Measurements from ENCODE around the gene ZNF106. TPM values are rescaled to one million over a fixed set of nuclear protein-coding genes. Genes with fewer than 3 reads are reported as not detected.

The ZNF106 gene
- total and polyA plus RNA-seq, 2 of the 4 experiments (the other 2 are of a cell fraction): 19.2 to 87.5 TPM

DNA sequence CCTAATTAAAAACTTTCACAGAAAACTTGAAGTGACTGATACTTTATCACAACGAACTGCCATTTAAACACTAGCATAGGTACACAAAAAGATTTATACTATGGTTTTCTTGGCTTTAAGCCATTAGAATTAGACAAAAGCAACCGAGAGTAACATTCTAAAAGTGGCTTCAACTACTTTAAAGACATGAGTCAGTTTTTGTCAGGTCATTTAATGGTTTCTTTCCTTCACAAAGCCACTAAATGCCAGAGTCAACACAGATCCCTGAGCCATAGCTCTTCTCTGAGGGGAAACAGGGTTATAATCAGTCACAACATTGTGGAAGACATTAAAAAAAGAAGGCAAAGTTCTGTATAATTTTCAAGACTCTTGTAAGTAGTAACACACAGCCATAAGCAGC lies 77.0 kb downstream of the ZNF106 start:
- in situ Hi-C loops (cut with MboI; ENCODE audit: low sequenced_read_pairs) (no loop called here), dilution Hi-C loops (cut with HindIII; ENCODE audit: low sequenced_read_pairs, unreplicated experiment) (no loop called here), intact Hi-C loops (cut with micrococcal nuclease) (no loop called here)
- POLR2A ChIA-PET (ENCODE audit: unreplicated experiment): no interaction called here
- peaks cover 41% of the 10 kb centered on the region for H3K36me3 ChIP-seq (ENCODE audit: control insufficient read depth, insufficient read depth, low read length)
- WGBS, 2 experiments (ENCODE audit: extremely low coverage in 2 of 2, insufficient read length in 1 of 2): 40% methylated on average over 1 of the region's 2 CpGs; no CpG with 5 or more reads in 1 of the 2 experiments
- no peak overlapping the region for H2AFZ ChIP-seq (replicated peaks; ENCODE audit: low read length, poor library complexity)
- no peak overlapping the region for H3K18ac ChIP-seq (ENCODE audit: low read depth, low read length)
- no peak overlapping the region for H3K4me2 ChIP-seq (ENCODE audit: low read depth, low read length)
- no peak overlapping the region for H3K14ac ChIP-seq (replicated peaks; ENCODE audit: low read depth, low read length)
- H3K9ac ChIP-seq (ENCODE audit: low read depth, low read length): no peak overlapping the region
- H2AK9ac ChIP-seq (replicated peaks; ENCODE audit: low read depth, low read length, poor library complexity): no peak overlapping the region
- H3K9me1 ChIP-seq (ENCODE audit: insufficient read depth, low read length): peaks cover 15% of the 10 kb centered on the region
- no peak overlapping the region for H4K8ac ChIP-seq (ENCODE audit: low read depth in 2 of 2, low read length in 2 of 2)
- no peak overlapping the region for H2BK120ac ChIP-seq (ENCODE audit: low read depth, low read length)
- no TSS peak for BruUV-seq (replicated peaks)
- H4K5ac ChIP-seq (ENCODE audit: low read depth, low read length): no peak overlapping the region
- no peak overlapping the region for H2BK5ac ChIP-seq (ENCODE audit: low read depth, low read length, poor library complexity, severe bottlenecking)
- H3K27ac ChIP-seq (ENCODE audit: insufficient read depth, low read length): no peak overlapping the region
- no peak overlapping the region for H4K91ac ChIP-seq (ENCODE audit: insufficient read depth, low read depth, low read length)
- no peaks in the 10 kb centered on the region for H3K9me3 ChIP-seq (ENCODE audit: control insufficient read depth, insufficient read depth, low read length)
- DNase-seq: no peak
- no peaks in the 10 kb centered on the region for H3K27me3 ChIP-seq (ENCODE audit: control insufficient read depth, insufficient read depth, low read length)
- H3K56ac ChIP-seq (ENCODE audit: extremely low read depth, insufficient read depth, low read length): no peak overlapping the region
- no peak overlapping the region for H3K4ac ChIP-seq (ENCODE audit: low read depth, low read length)
- no peak overlapping the region for H2AK5ac ChIP-seq (ENCODE audit: low read depth, low read length)
- no peak overlapping the region for H2BK15ac ChIP-seq (ENCODE audit: low read depth, low read length)
- H4K20me1 ChIP-seq (ENCODE audit: insufficient read depth, low read length): no peaks in the 10 kb centered on the region
- ATAC-seq (ENCODE audit: low read depth): no peak
- H3K4me1 ChIP-seq (ENCODE audit: control insufficient read depth, insufficient read depth, low read length): no peaks in the 10 kb centered on the region
- TF ChIP-seq, protein P1, sequence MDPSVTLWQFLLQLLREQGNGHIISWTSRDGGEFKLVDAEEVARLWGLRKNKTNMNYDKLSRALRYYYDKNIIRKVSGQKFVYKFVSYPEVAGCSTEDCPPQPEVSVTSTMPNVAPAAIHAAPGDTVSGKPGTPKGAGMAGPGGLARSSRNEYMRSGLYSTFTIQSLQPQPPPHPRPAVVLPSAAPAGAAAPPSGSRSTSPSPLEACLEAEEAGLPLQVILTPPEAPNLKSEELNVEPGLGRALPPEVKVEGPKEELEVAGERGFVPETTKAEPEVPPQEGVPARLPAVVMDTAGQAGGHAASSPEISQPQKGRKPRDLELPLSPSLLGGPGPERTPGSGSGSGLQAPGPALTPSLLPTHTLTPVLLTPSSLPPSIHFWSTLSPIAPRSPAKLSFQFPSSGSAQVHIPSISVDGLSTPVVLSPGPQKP (IDR thresholded peaks at IDR 0.05; ENCODE audit: borderline replicate concordance, low read depth, low read length): no peak
- TF ChIP-seq BHLHE40 (IDR thresholded peaks at IDR 0.05; ENCODE audit: low read depth, low read length) (no peak), MAZ (IDR thresholded peaks at IDR 0.05; ENCODE audit: borderline replicate concordance, low read depth, low read length) (no peak), NFE2L2 (IDR thresholded peaks at IDR 0.05; ENCODE audit: low read depth, low read length) (no peak)
- H3K4me3 ChIP-seq (ENCODE audit: insufficient read depth, low read depth, low read length): no peak overlapping the region
- H2BK20ac ChIP-seq (ENCODE audit: low read depth, low read length): no peak overlapping the region
- H3K23ac ChIP-seq (ENCODE audit: low read depth, low read length): no peak overlapping the region
- no peaks in the 10 kb centered on the region for H3K79me1 ChIP-seq (ENCODE audit: low read depth in 1 of 2, low read length in 2 of 2)
- CTCF ChIA-PET: no interaction called here
